Osteoblast (primary cell): ENCODE measurements around the gene ADCY9. TPM values are rescaled to one million over a fixed set of nuclear protein-coding genes. Genes with fewer than 3 reads are reported as not detected.

ENCODE experiments used
- DNase-seq: peaks from one replicate; pipeline ENCODE4 v3.0.0; 2011; ENCODE audit warnings: low spot score, mixed read lengths; ENCODE audit not compliant: insufficient read length; ENCODE audit errors: missing footprints
- H2AFZ ChIP-seq: 2 replicates; pipeline ENCODE4 v1.6.0; 2011; ENCODE audit warnings: mild to moderate bottlenecking, low read length
- H3K27ac ChIP-seq: 2 replicates; pipeline ENCODE4 v1.5.1; 2011; ENCODE audit warnings: mild to moderate bottlenecking, low read depth, low read length, moderate library complexity
- H3K27me3 ChIP-seq: 2 replicates; pipeline ENCODE4 v1.6.0; 2012; ENCODE audit warnings: mild to moderate bottlenecking, control low read depth, inconsistent platforms, low read length, moderate library complexity; ENCODE audit not compliant: insufficient read depth
- H3K36me3 ChIP-seq: 2 replicates; pipeline ENCODE4 v1.5.1; 2011; ENCODE audit warnings: mild to moderate bottlenecking, low read length, control low read depth, moderate library complexity; ENCODE audit not compliant: insufficient read depth
- H3K4me1 ChIP-seq: 2 replicates; pipeline ENCODE4 v1.5.1; 2011; ENCODE audit warnings: mild to moderate bottlenecking, low read length, control low read depth, moderate library complexity; ENCODE audit not compliant: insufficient read depth
- H3K4me2 ChIP-seq: 2 replicates; pipeline ENCODE4 v1.6.0; 2011; ENCODE audit warnings: mild to moderate bottlenecking, low read length; ENCODE audit not compliant: insufficient read depth
- H3K4me3 ChIP-seq: fragments of 200-600 bp; sonication (generic); 3 replicates; pipeline ENCODE4 v1.5.1; 2012; ENCODE audit warnings: mild to moderate bottlenecking, low read length, inconsistent platforms; ENCODE audit not compliant: insufficient read depth
- H3K79me2 ChIP-seq: 2 replicates; pipeline ENCODE4 v1.6.0; 2012; ENCODE audit warnings: mild to moderate bottlenecking, low read length, control low read depth, inconsistent platforms; ENCODE audit not compliant: insufficient read depth
- H3K9me3 ChIP-seq: 2 replicates; pipeline ENCODE4 v1.5.1; 2011; ENCODE audit warnings: low read depth, low read length, control low read depth
- H4K20me1 ChIP-seq: 2 replicates; pipeline ENCODE4 v1.6.0; 2012; ENCODE audit warnings: mild to moderate bottlenecking, low read length, control low read depth; ENCODE audit not compliant: insufficient read depth
- total RNA-seq: library from RNA; depleted of rRNA; stranded (reverse); fragments of >200 nt; gene quantifications from 2 replicates; pipeline ENCODE4 v1.2.3, GENCODE V29; 2012
- TF ChIP-seq, protein P1 (sequence below): IDR thresholded peaks from 2 replicates; pipeline ENCODE4 v1.5.1; 2011; ENCODE audit warnings: mild to moderate bottlenecking, low read depth, low read length, moderate library complexity; ENCODE audit errors: extremely low read depth

Gene ADCY9
- total RNA-seq, 1 donor, result 29.3 TPM

DNA sequence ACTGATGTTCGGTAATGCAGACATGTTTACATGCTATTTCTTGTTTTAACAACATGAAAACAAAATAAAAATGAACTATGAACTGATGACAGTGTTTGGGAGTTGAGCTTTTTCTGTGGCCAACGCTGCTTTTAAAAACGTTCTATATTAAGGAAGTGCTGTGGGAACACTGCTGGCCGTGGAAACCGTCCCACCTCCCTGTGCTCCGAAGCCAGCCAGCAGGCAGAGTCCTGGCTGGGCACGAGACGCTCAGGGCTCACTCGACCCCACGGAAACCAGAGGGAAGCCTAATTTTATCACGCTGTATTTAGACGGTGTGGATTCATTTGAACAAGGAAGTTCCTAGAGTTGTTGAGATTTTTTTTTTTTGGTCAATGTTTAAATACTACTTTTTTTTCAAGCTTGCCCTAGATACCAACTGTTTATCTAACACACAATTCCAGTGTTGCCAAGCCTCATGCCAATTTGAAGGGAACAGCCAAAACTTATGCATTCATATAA lies 25.8 kb downstream of the ADCY9 start:
- TF ChIP-seq, protein P1, sequence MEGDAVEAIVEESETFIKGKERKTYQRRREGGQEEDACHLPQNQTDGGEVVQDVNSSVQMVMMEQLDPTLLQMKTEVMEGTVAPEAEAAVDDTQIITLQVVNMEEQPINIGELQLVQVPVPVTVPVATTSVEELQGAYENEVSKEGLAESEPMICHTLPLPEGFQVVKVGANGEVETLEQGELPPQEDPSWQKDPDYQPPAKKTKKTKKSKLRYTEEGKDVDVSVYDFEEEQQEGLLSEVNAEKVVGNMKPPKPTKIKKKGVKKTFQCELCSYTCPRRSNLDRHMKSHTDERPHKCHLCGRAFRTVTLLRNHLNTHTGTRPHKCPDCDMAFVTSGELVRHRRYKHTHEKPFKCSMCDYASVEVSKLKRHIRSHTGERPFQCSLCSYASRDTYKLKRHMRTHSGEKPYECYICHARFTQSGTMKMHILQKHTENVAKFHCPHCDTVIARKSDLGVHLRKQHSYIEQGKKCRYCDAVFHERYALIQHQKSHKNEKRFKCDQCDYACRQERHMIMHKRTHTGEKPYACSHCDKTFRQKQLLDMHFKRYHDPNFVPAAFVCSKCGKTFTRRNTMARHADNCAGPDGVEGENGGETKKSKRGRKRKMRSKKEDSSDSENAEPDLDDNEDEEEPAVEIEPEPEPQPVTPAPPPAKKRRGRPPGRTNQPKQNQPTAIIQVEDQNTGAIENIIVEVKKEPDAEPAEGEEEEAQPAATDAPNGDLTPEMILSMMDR, result no peak
- Histone ChIP-seq H3K4me3 (peak overlapping the region; percentile 33), H2AFZ (peak overlapping the region; percentile 58), H3K79me2 (peaks cover 21% of the 10 kb centered on the region), H3K27ac (no peak overlapping the region), H3K27me3 (no peaks in the 10 kb centered on the region), H3K4me2 (peak overlapping the region; percentile 61), H3K9me3 (no peaks in the 10 kb centered on the region), H3K36me3 (no peaks in the 10 kb centered on the region), H3K4me1 (peaks cover 5% of the 10 kb centered on the region), H4K20me1 (peaks cover 8% of the 10 kb centered on the region)
- no peak for DNase-seq

DNA sequence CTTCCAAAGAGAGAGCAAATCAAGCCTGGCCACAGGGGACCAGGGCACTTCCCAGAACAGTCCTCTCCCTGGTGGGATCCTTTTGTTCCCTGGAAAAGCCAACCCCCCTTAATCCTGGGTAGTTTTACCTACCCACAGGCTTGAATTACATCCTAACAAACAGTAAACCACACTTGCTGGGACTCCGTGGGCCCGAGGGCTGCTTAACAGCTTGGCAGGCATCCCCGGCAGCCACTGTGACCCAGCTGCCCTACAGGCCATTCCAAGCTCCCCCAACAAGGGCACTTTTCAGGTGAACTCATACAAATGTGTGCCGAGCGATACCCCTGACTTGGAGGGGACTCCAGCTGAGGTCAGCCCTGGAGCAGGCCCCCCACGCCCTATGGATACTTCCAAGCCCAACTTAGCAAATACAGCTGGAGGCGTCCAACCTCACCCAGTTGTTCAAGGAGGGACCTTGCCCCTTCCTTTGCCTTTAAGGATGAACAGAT lies 26.4 kb downstream of the ADCY9 start:
- TF ChIP-seq, protein P1, result no peak
- no peaks in the 10 kb centered on the region for H3K27me3 ChIP-seq
- no peak overlapping the region for H3K27ac ChIP-seq
- H3K4me3 ChIP-seq, result no peak overlapping the region
- no peaks in the 10 kb centered on the region for H3K36me3 ChIP-seq
- no peak for DNase-seq
- H3K4me1 ChIP-seq, result peaks cover 5% of the 10 kb centered on the region
- peaks cover 9% of the 10 kb centered on the region for H4K20me1 ChIP-seq
- H3K9me3 ChIP-seq, result no peaks in the 10 kb centered on the region
- no peak overlapping the region for H3K4me2 ChIP-seq
- H3K79me2 ChIP-seq, result peaks cover 19% of the 10 kb centered on the region
- H2AFZ ChIP-seq, result no peak overlapping the region

DNA sequence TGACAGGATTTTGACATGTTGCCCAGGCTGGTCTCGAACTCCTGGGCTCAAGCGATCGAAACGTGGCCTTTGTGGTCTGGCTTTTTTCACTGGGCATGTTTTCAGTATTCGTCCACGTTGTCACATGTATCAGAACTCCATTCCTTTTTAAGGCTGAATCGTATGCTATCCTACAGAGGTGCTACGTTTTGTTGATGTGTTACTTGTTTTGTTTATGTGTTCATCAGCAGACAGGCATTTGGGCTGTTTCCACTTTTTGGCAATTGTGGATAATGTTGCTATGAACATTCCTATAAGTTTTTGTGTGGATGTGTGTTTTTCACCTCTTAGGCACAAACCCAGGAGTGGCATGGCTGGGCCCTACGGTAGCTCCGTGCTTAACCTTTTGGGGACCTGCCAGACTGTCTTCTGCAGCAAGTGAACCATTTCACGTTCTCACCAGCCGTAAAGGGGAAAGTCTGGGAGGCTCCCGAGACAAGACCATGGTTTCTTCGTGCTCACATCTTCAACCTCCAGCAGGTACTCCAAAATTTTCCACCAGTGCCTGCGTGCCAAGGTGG lies 26.9 kb downstream of the ADCY9 start:
- H4K20me1 ChIP-seq, result peaks cover 9% of the 10 kb centered on the region
- no peak overlapping the region for H3K27ac ChIP-seq
- H3K27me3 ChIP-seq, result no peaks in the 10 kb centered on the region
- no peak overlapping the region for H3K4me2 ChIP-seq
- DNase-seq, result no peak
- TF ChIP-seq, protein P1, result no peak
- no peak overlapping the region for H3K4me3 ChIP-seq
- H3K9me3 ChIP-seq, result no peaks in the 10 kb centered on the region
- H3K4me1 ChIP-seq, result peaks cover 5% of the 10 kb centered on the region
- no peaks in the 10 kb centered on the region for H3K36me3 ChIP-seq
- H2AFZ ChIP-seq, result no peak overlapping the region
- H3K79me2 ChIP-seq, result peaks cover 19% of the 10 kb centered on the region

DNA sequence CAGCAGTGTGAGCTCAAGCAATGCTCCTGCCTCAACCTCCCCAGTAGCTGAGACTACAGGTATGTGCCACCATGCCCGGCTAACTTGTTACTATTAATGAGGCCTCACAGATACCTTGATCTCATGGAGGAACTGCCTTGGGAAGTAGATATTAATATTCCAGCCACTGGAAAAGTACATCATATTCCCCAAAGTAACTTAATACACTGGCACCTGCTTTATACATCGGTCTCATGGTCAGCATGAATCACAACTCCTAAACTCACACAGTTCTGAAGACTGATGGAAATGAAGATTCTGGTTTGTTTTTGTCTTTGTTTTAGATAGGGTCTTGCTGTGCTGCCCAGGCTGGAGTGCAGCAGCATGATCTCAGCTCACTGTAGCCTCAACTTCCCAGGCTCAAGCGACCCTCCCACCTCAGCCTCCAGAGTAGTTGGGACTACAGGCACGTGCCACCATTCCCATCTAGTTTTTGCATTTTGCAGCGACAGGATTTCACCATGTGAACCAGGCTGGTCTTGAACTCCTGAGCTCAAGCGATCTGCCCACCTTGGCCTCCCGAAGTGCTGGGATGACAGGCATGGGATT lies 28.2 kb downstream of the ADCY9 start:
- Histone ChIP-seq H3K79me2 (peaks cover 19% of the 10 kb centered on the region), H3K4me3 (no peak overlapping the region), H3K27ac (no peak overlapping the region), H3K4me1 (peaks cover 5% of the 10 kb centered on the region), H3K36me3 (no peaks in the 10 kb centered on the region), H3K9me3 (no peaks in the 10 kb centered on the region), H3K27me3 (no peaks in the 10 kb centered on the region), H2AFZ (no peak overlapping the region), H3K4me2 (no peak overlapping the region), H4K20me1 (peaks cover 9% of the 10 kb centered on the region)
- no peak for DNase-seq
- TF ChIP-seq, protein P1, result no peak
